Ishikawa (cell line): ENCODE data around the gene KCTD13.

Experiments used
- CEBPB ChIP-seq: IDR thresholded peaks from 2 replicates; pipeline ENCODE4 v1.6.1; 2012
- CREB1 ChIP-seq: IDR thresholded peaks from 2 replicates; pipeline ENCODE4 v1.6.1; 2012; ENCODE audit warnings: low read depth
- EGR1 ChIP-seq: IDR thresholded peaks from 2 replicates; pipeline ENCODE4 v1.6.1; 2012
- EP300 ChIP-seq: IDR thresholded peaks from 2 replicates; pipeline ENCODE4 v1.6.1; 2012; ENCODE audit warnings: borderline replicate concordance
- FOXM1 ChIP-seq: IDR thresholded peaks from 2 replicates; pipeline ENCODE4 v1.6.1; 2012; ENCODE audit warnings: low read depth, borderline replicate concordance
- NFIC ChIP-seq: IDR thresholded peaks from 2 replicates; pipeline ENCODE4 v1.6.1; 2012
- RAD21 ChIP-seq: IDR thresholded peaks from 2 replicates; pipeline ENCODE4 v1.6.1; 2012; ENCODE audit warnings: low read depth
- TAF1 ChIP-seq: IDR thresholded peaks from 2 replicates; pipeline ENCODE4 v1.6.1; 2012; ENCODE audit warnings: low read depth, mild to moderate bottlenecking
- TCF12 ChIP-seq: IDR thresholded peaks from 2 replicates; pipeline ENCODE4 v1.6.1; 2012; ENCODE audit warnings: low read depth
- TEAD4 ChIP-seq: IDR thresholded peaks from 2 replicates; pipeline ENCODE4 v1.6.1; 2012
- YY1 ChIP-seq: IDR thresholded peaks from 2 replicates; pipeline ENCODE4 v1.6.1; 2012; ENCODE audit warnings: low read depth
- ZBTB7A ChIP-seq: IDR thresholded peaks from 2 replicates; pipeline ENCODE4 v1.6.1; 2012; ENCODE audit warnings: low read depth
- TF ChIP-seq, protein P1 (sequence below): IDR thresholded peaks from 2 replicates; pipeline ENCODE4 v1.6.1; 2012
- TF ChIP-seq, protein P2 (sequence below): IDR thresholded peaks from 2 replicates; pipeline ENCODE4 v1.6.1; 2012
- TF ChIP-seq, protein P3 (sequence below): IDR thresholded peaks from 2 replicates; pipeline ENCODE4 v1.6.1; 2012; ENCODE audit warnings: low read depth, mild to moderate bottlenecking

KCTD13 gene

DNA sequence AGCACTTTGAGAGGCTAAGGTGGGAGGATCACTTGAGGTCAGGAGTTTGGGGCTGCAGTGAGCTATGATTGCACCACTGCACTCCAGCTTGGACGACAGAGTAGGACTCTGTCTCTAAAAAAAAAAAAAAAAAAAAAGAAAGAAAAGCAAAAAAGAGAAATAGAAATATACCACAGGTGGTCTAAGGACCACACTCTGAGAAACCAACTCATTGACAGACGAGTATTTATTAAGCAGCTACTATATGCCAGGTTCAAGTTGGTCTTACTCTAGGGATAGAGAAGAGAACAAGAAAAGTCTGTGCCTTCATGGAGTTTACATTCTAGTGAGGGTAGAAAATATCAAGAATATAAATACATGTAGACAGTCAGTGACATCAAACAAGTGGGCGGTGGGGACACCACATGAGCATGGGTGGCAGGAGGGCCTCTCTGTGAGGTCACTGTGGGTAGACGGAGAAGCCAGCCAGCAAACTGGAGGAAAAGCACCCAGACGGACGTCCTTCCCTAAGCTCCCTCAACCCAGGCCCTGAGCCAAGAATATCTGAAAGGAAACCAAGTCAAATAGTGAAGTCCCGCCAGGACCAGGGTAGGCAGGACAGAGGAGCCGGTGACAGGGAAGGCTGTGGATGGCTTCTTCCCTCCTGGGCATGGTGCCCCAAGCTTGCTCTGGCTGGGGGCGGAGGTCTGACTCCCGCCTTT is 67.7 kb downstream of the KCTD13 start:
- TF ChIP-seq YY1: no peak
- no peak for TF ChIP-seq CREB1
- TF ChIP-seq, protein P1, sequence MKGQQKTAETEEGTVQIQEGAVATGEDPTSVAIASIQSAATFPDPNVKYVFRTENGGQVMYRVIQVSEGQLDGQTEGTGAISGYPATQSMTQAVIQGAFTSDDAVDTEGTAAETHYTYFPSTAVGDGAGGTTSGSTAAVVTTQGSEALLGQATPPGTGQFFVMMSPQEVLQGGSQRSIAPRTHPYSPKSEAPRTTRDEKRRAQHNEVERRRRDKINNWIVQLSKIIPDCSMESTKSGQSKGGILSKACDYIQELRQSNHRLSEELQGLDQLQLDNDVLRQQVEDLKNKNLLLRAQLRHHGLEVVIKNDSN: no peak
- TF ChIP-seq TAF1: no peak
- TF ChIP-seq EGR1: no peak
- TF ChIP-seq EP300: no peak
- no peak for TF ChIP-seq TCF12
- no peak for TF ChIP-seq ZBTB7A
- no peak for TF ChIP-seq NFIC
- no peak for TF ChIP-seq TEAD4
- TF ChIP-seq FOXM1: no peak

DNA sequence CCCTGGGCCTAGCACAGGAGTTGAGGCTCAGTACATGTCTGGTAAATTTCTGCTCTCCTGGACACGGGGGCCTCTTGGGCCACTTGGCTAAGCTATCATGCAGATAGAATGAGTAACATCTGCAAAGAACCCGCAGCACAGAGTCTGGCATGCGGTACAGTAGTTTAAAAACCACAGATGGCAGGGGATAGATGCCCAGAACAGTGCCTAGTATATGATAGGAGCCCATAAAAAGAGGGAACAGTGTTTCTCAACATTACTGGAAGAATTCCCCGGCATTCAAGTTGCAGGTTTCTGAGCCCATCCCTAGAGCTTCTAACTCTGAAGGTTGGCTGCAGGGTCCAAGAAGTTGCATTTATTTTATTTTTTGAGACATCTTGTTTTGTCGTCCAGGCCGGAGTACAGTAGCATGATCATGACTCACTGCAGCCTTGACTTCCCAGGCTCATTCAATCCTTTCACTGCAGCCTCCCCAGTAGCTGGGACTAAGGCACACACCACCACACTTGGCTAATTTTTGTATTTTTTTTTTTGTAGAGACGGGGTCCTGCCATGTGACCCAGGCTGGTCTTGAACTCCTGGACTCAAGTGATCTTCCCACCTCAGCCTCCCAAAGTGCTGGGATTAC is 68.8 kb downstream of the KCTD13 start:
- TF ChIP-seq, protein P2, sequence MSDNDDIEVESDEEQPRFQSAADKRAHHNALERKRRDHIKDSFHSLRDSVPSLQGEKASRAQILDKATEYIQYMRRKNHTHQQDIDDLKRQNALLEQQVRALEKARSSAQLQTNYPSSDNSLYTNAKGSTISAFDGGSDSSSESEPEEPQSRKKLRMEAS: no peak
- TF ChIP-seq, protein P3, sequence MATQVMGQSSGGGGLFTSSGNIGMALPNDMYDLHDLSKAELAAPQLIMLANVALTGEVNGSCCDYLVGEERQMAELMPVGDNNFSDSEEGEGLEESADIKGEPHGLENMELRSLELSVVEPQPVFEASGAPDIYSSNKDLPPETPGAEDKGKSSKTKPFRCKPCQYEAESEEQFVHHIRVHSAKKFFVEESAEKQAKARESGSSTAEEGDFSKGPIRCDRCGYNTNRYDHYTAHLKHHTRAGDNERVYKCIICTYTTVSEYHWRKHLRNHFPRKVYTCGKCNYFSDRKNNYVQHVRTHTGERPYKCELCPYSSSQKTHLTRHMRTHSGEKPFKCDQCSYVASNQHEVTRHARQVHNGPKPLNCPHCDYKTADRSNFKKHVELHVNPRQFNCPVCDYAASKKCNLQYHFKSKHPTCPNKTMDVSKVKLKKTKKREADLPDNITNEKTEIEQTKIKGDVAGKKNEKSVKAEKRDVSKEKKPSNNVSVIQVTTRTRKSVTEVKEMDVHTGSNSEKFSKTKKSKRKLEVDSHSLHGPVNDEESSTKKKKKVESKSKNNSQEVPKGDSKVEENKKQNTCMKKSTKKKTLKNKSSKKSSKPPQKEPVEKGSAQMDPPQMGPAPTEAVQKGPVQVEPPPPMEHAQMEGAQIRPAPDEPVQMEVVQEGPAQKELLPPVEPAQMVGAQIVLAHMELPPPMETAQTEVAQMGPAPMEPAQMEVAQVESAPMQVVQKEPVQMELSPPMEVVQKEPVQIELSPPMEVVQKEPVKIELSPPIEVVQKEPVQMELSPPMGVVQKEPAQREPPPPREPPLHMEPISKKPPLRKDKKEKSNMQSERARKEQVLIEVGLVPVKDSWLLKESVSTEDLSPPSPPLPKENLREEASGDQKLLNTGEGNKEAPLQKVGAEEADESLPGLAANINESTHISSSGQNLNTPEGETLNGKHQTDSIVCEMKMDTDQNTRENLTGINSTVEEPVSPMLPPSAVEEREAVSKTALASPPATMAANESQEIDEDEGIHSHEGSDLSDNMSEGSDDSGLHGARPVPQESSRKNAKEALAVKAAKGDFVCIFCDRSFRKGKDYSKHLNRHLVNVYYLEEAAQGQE: no peak
- no peak for TF ChIP-seq TCF12
- TF ChIP-seq EP300: no peak
- TF ChIP-seq CEBPB: no peak
- no peak for TF ChIP-seq FOXM1
- TF ChIP-seq YY1: no peak
- TF ChIP-seq ZBTB7A: no peak
- no peak for TF ChIP-seq CREB1
- TF ChIP-seq, protein P1: no peak
- TF ChIP-seq TAF1: no peak
- no peak for TF ChIP-seq RAD21
- TF ChIP-seq TEAD4: no peak
